NT2/D1 (cell line): ENCODE results near the gene TWF1.
A peak's percentile ranks its signal among the peaks of the same experiment; 100 is the strongest.

ENCODE experiments used
- DNase-seq: peaks from one replicate; pipeline ENCODE4 v3.0.0-alpha.2; 2011; ENCODE audit warnings: low read depth, low spot score
- H3K27me3 ChIP-seq: 2 replicates; pipeline ENCODE4 v1.6.0; 2011; ENCODE audit warnings: mild to moderate bottlenecking; ENCODE audit not compliant: insufficient read length, insufficient read depth
- H3K36me3 ChIP-seq: 2 replicates; pipeline ENCODE4 v1.6.1; 2011; ENCODE audit warnings: mild to moderate bottlenecking, low read length, mixed read lengths; ENCODE audit not compliant: insufficient read depth, insufficient read length
- H3K4me1 ChIP-seq: 2 replicates; pipeline ENCODE4 v1.5.1; 2011; ENCODE audit not compliant: insufficient read depth, insufficient read length
- H3K4me3 ChIP-seq: 2 replicates; pipeline ENCODE4 v1.5.1; 2011; ENCODE audit warnings: low read depth; ENCODE audit not compliant: insufficient read length
- H3K9ac ChIP-seq: 2 replicates; pipeline ENCODE4 v1.6.0; 2011; ENCODE audit warnings: low read depth; ENCODE audit not compliant: insufficient read length
- H3K9me3 ChIP-seq: 2 replicates; pipeline ENCODE4 v1.5.1; 2011; ENCODE audit warnings: mild to moderate bottlenecking, low read length; ENCODE audit not compliant: insufficient read depth
- SUZ12 ChIP-seq: IDR thresholded peaks from 2 replicates; pipeline ENCODE4 v1.6.1; 2011; ENCODE audit not compliant: insufficient read length, insufficient read depth; ENCODE audit errors: extremely low read depth
- YY1 ChIP-seq: IDR thresholded peaks from 2 replicates; pipeline ENCODE4 v1.6.1; 2011; ENCODE audit not compliant: insufficient read length, insufficient read depth
- ZNF274 ChIP-seq: IDR thresholded peaks from 2 replicates; pipeline ENCODE4 v1.6.1; 2011; ENCODE audit warnings: mild to moderate bottlenecking, low read depth, low read length

The TWF1 gene

GRCh38 chr12:43840338-43840737 lies 34.2 kb upstream of the TWF1 start:
- Histone ChIP-seq H3K4me1 (no peaks in the 10 kb centered on the region), H3K4me3 (no peak overlapping the region), H3K9ac (no peak overlapping the region), H3K9me3 (no peaks in the 10 kb centered on the region), H3K36me3 (no peaks in the 10 kb centered on the region), H3K27me3 (peaks cover 23% of the 10 kb centered on the region)
- TF ChIP-seq YY1 (no peak), SUZ12 (no peak), ZNF274 (no peak)
- DNase-seq: no peak

- peak overlapping the region; percentile 67 for H3K4me3 ChIP-seq
- peak overlapping the region; percentile 85 for H3K9ac ChIP-seq
- no peaks in the 10 kb centered on the region for H3K4me1 ChIP-seq
- no peak for DNase-seq
- peaks cover 43% of the 10 kb centered on the region for H3K27me3 ChIP-seq
- H3K36me3 ChIP-seq: no peaks in the 10 kb centered on the region
- no peaks in the 10 kb centered on the region for H3K9me3 ChIP-seq
- no peak for TF ChIP-seq YY1
- no peak for TF ChIP-seq SUZ12
- TF ChIP-seq ZNF274: no peak
These were observed 30.4 kb upstream of the TWF1 start for GRCh38 chr12:43836475-43836989.

- H3K4me1 ChIP-seq: no peaks in the 10 kb centered on the region
- no peaks in the 10 kb centered on the region for H3K9me3 ChIP-seq
- no peak for TF ChIP-seq SUZ12
- H3K9ac ChIP-seq: peak within 1 kb of the TSS; percentile 85
- no peaks in the 10 kb centered on the region for H3K36me3 ChIP-seq
- peak; percentile 20 for DNase-seq
- peaks cover 43% of the 10 kb centered on the region for H3K27me3 ChIP-seq
- H3K4me3 ChIP-seq: peak within 1 kb of the TSS; percentile 67
These were observed 29.7 kb upstream of the TWF1 start, which contains the start of gene TMEM117 for GRCh38 chr12:43835656-43836474. Gene TMEM117, plus strand, starts transcription at chr12:43836081.

- no peaks in the 10 kb centered on the region for H3K4me1 ChIP-seq
- peak overlapping the region; percentile 67 for H3K4me3 ChIP-seq
- DNase-seq: no peak
- peak overlapping the region; percentile 85 for H3K9ac ChIP-seq
- H3K36me3 ChIP-seq: no peaks in the 10 kb centered on the region
- H3K9me3 ChIP-seq: no peaks in the 10 kb centered on the region
- TF ChIP-seq ZNF274 (no peak), YY1 (no peak), SUZ12 (no peak)
- H3K27me3 ChIP-seq: peaks cover 43% of the 10 kb centered on the region
These were observed 29.1 kb upstream of the TWF1 start for GRCh38 chr12:43835264-43835655.

GRCh38 chr12:43832463-43833168 lies 26.5 kb upstream of the TWF1 start:
- TF ChIP-seq ZNF274 (no peak), YY1 (no peak), SUZ12 (no peak)
- H3K9me3 ChIP-seq: no peaks in the 10 kb centered on the region

GRCh38 chr12:43827093-43827492 lies 21.0 kb upstream of the TWF1 start:
- no peak overlapping the region for H3K4me3 ChIP-seq
- H3K4me1 ChIP-seq: no peaks in the 10 kb centered on the region
- no peaks in the 10 kb centered on the region for H3K9me3 ChIP-seq
- peaks cover 4% of the 10 kb centered on the region for H3K27me3 ChIP-seq
- H3K9ac ChIP-seq: no peak overlapping the region
- DNase-seq: no peak
- no peaks in the 10 kb centered on the region for H3K36me3 ChIP-seq
- TF ChIP-seq ZNF274: no peak
- TF ChIP-seq YY1: no peak
- no peak for TF ChIP-seq SUZ12

More at GRCh38 chr12:43832463-43833168, 26.5 kb upstream of the TWF1 start:
- Histone ChIP-seq H3K36me3 (no peaks in the 10 kb centered on the region), H3K4me3 (no peak overlapping the region), H3K9ac (no peak overlapping the region), H3K4me1 (no peaks in the 10 kb centered on the region), H3K27me3 (peaks cover 42% of the 10 kb centered on the region)
- no peak for DNase-seq

- H3K27me3 ChIP-seq: peaks cover 4% of the 10 kb centered on the region
- TF ChIP-seq ZNF274: no peak
- TF ChIP-seq YY1: no peak
- no peak for TF ChIP-seq SUZ12
- H3K9ac ChIP-seq: no peak overlapping the region
- no peak overlapping the region for H3K4me3 ChIP-seq
- H3K9me3 ChIP-seq: no peaks in the 10 kb centered on the region
- no peak for DNase-seq
- H3K4me1 ChIP-seq: no peaks in the 10 kb centered on the region
- H3K36me3 ChIP-seq: no peaks in the 10 kb centered on the region
These were observed 20.6 kb upstream of the TWF1 start for GRCh38 chr12:43826681-43827080.
